HG03039 (cell line): Measurements from ENCODE around the gene TEX38.
"Not testable (repeated sequence)": the region's sequence is repeated elsewhere in the genome, so short reads cannot be mapped to it uniquely, and the experiment has no call there.

Source experiments
- ATAC-seq: cut with Tn5 transposase; IDR thresholded peaks from one replicate; pipeline ENCODE4 v1.9.1; 2021; ENCODE audit warnings: mild to moderate bottlenecking, moderate library complexity; ENCODE audit not compliant: unreplicated experiment

The TEX38 gene

GRCh38 chr1:46687093-46687659 is 15.5 kb downstream of the TEX38 start:
- ATAC-seq, result no peak

GRCh38 chr1:46687921-46688509 is 16.4 kb downstream of the TEX38 start:
- no peak for ATAC-seq

GRCh38 chr1:46689356-46689755 is 17.7 kb downstream of the TEX38 start:
- no peak for ATAC-seq

GRCh38 chr1:46689897-46690296 is 18.2 kb downstream of the TEX38 start:
- no peak for ATAC-seq

- no peak for ATAC-seq
Measured at GRCh38 chr1:46690931-46691421, 19.3 kb downstream of the TEX38 start.

GRCh38 chr1:46691997-46692790 is 20.5 kb downstream of the TEX38 start:
- no peak for ATAC-seq

- no peak for ATAC-seq
Measured at GRCh38 chr1:46692811-46693770, 21.4 kb downstream of the TEX38 start.

- not testable (repeated sequence) for ATAC-seq
Measured at GRCh38 chr1:46694676-46695075, 23.0 kb downstream of the TEX38 start.

- ATAC-seq, result no peak
Measured at GRCh38 chr1:46697053-46697452, 25.4 kb downstream of the TEX38 start.

GRCh38 chr1:46699666-46700065 is 28.0 kb downstream of the TEX38 start:
- ATAC-seq, result no peak

GRCh38 chr1:46703927-46704641 is 32.4 kb downstream of the TEX38 start:
- no peak for ATAC-seq

GRCh38 chr1:46705408-46705807 is 33.8 kb downstream of the TEX38 start:
- no peak for ATAC-seq

- ATAC-seq, result no peak
Measured at GRCh38 chr1:46708121-46708520, 36.5 kb downstream of the TEX38 start.

GRCh38 chr1:46714976-46715375 is 43.3 kb downstream of the TEX38 start:
- no peak for ATAC-seq

GRCh38 chr1:46717654-46718053 is 46.0 kb downstream of the TEX38 start:
- no peak for ATAC-seq

GRCh38 chr1:46718340-46718726 is 46.7 kb downstream of the TEX38 start:
- ATAC-seq, result peak; percentile 14

GRCh38 chr1:46718727-46719622 is 47.3 kb downstream of the TEX38 start, which contains the start of gene EFCAB14:
Gene EFCAB14, minus strand, starts transcription at chr1:46719114. Its CDS starts 1,027 bp downstream, at chr1:46718087.
- ATAC-seq, result peak; percentile 96

- ATAC-seq, result no peak
Measured at GRCh38 chr1:46719689-46720088, 48.0 kb downstream of the TEX38 start.

- ATAC-seq, result not testable (repeated sequence)
Measured at GRCh38 chr1:46720319-46720718, 48.7 kb downstream of the TEX38 start.
